ENCODE results near the gene CEP72. TPM values are rescaled to one million over a fixed set of nuclear protein-coding genes. Genes with fewer than 3 reads are reported as not detected.
A peak's percentile ranks its signal among the peaks of the same experiment; 100 is the strongest.

The CEP72 gene
- total RNA-seq, 1 donor from 2014 or later, result 7.0 TPM

- no peak overlapping the region for H3K27ac ChIP-seq (ENCODE audit: low read depth, low read length)
- no peak overlapping the region for H3K4me2 ChIP-seq (ENCODE audit: low read length)
- no peaks in the 10 kb centered on the region for H3K36me3 ChIP-seq (ENCODE audit: insufficient read depth, low read length)
- no peak overlapping the region for H3K27ac Mint-ChIP-seq (ENCODE audit: unreplicated experiment)
- H2AFZ ChIP-seq (ENCODE audit: low read depth, low read length), result no peak overlapping the region
- H3K79me2 ChIP-seq (ENCODE audit: insufficient read depth, low read length), result no peaks in the 10 kb centered on the region
- H3K36me3 Mint-ChIP-seq (ENCODE audit: low read depth, unreplicated experiment), result peaks cover 1% of the 10 kb centered on the region
- H3K9ac ChIP-seq (ENCODE audit: low read length), result no peak overlapping the region
- H3K4me3 Mint-ChIP-seq (ENCODE audit: unreplicated experiment), result no peak overlapping the region
- no peaks in the 10 kb centered on the region for H3K9me3 ChIP-seq (ENCODE audit: insufficient read depth, low read depth, low read length)
- no peak overlapping the region for H3K4me3 ChIP-seq (ENCODE audit: insufficient read depth, low read depth, low read length)
- H3K4me1 ChIP-seq (ENCODE audit: insufficient read depth, low read length), result no peaks in the 10 kb centered on the region
- H3K4me1 Mint-ChIP-seq (ENCODE audit: low read depth, unreplicated experiment), result no peaks in the 10 kb centered on the region
- H3K27me3 ChIP-seq (ENCODE audit: insufficient read depth, low read length), result peaks cover 14% of the 10 kb centered on the region
- peaks cover 16% of the 10 kb centered on the region for H3K9me3 Mint-ChIP-seq (ENCODE audit: unreplicated experiment)
- no peak for DNase-seq (ENCODE audit: low read depth)
- no peaks in the 10 kb centered on the region for H4K20me1 ChIP-seq (ENCODE audit: insufficient read depth, low read length)
- H3K27me3 Mint-ChIP-seq (ENCODE audit: low read depth, unreplicated experiment), result peaks cover 73% of the 10 kb centered on the region
- no peak for FAIRE-seq
- TF ChIP-seq CTCF (IDR thresholded peaks at IDR 0.05; ENCODE audit: insufficient read depth, low read depth, low read length), result no peak
- TF ChIP-seq EZH2 (IDR thresholded peaks at IDR 0.05; ENCODE audit: insufficient read depth, low read length), result no peak
These were observed 23.0 kb upstream of the CEP72 start for GRCh38 chr5:589173-589572.

GRCh38 chr5:589588-589987, 22.6 kb upstream of the CEP72 start:
- H3K36me3 Mint-ChIP-seq (ENCODE audit: low read depth, unreplicated experiment), result peaks cover 1% of the 10 kb centered on the region
- Histone ChIP-seq H3K27me3 (ENCODE audit: insufficient read depth, low read length) (peaks cover 16% of the 10 kb centered on the region), H3K4me3 (ENCODE audit: insufficient read depth, low read depth, low read length) (no peak overlapping the region), H2AFZ (ENCODE audit: low read depth, low read length) (no peak overlapping the region), H3K27ac (ENCODE audit: low read depth, low read length) (no peak overlapping the region), H4K20me1 (ENCODE audit: insufficient read depth, low read length) (no peaks in the 10 kb centered on the region), H3K79me2 (ENCODE audit: insufficient read depth, low read length) (no peaks in the 10 kb centered on the region), H3K4me2 (ENCODE audit: low read length) (no peak overlapping the region), H3K4me1 (ENCODE audit: insufficient read depth, low read length) (no peaks in the 10 kb centered on the region), H3K9me3 (ENCODE audit: insufficient read depth, low read depth, low read length) (no peaks in the 10 kb centered on the region), H3K36me3 (ENCODE audit: insufficient read depth, low read length) (no peaks in the 10 kb centered on the region), H3K9ac (ENCODE audit: low read length) (no peak overlapping the region)
- peaks cover 16% of the 10 kb centered on the region for H3K9me3 Mint-ChIP-seq (ENCODE audit: unreplicated experiment)
- H3K27ac Mint-ChIP-seq (ENCODE audit: unreplicated experiment), result no peak overlapping the region
- H3K27me3 Mint-ChIP-seq (ENCODE audit: low read depth, unreplicated experiment), result peaks cover 76% of the 10 kb centered on the region
- no peak for DNase-seq (ENCODE audit: low read depth)
- no peak for FAIRE-seq
- no peaks in the 10 kb centered on the region for H3K4me1 Mint-ChIP-seq (ENCODE audit: low read depth, unreplicated experiment)
- no peak overlapping the region for H3K4me3 Mint-ChIP-seq (ENCODE audit: unreplicated experiment)
- TF ChIP-seq CTCF (IDR thresholded peaks at IDR 0.05; ENCODE audit: insufficient read depth, low read depth, low read length) (no peak), EZH2 (IDR thresholded peaks at IDR 0.05; ENCODE audit: insufficient read depth, low read length) (no peak)

GRCh38 chr5:590346-590745, 21.8 kb upstream of the CEP72 start:
- H3K4me3 Mint-ChIP-seq (ENCODE audit: unreplicated experiment), result no peak overlapping the region
- no peak overlapping the region for H3K27ac ChIP-seq (ENCODE audit: low read depth, low read length)
- H3K27me3 ChIP-seq (ENCODE audit: insufficient read depth, low read length), result peaks cover 16% of the 10 kb centered on the region
- TF ChIP-seq EZH2 (IDR thresholded peaks at IDR 0.05; ENCODE audit: insufficient read depth, low read length) (no peak), CTCF (IDR thresholded peaks at IDR 0.05; ENCODE audit: insufficient read depth, low read depth, low read length) (no peak)
- H3K9me3 Mint-ChIP-seq (ENCODE audit: unreplicated experiment), result peaks cover 18% of the 10 kb centered on the region
- no peak overlapping the region for H3K4me2 ChIP-seq (ENCODE audit: low read length)
- no peak overlapping the region for H2AFZ ChIP-seq (ENCODE audit: low read depth, low read length)
- no peak for FAIRE-seq
- no peaks in the 10 kb centered on the region for H3K36me3 ChIP-seq (ENCODE audit: insufficient read depth, low read length)
- H3K79me2 ChIP-seq (ENCODE audit: insufficient read depth, low read length), result no peaks in the 10 kb centered on the region
- no peak overlapping the region for H3K27ac Mint-ChIP-seq (ENCODE audit: unreplicated experiment)
- DNase-seq (ENCODE audit: low read depth), result peak; percentile 14
- no peaks in the 10 kb centered on the region for H4K20me1 ChIP-seq (ENCODE audit: insufficient read depth, low read length)
- no peak overlapping the region for H3K4me3 ChIP-seq (ENCODE audit: insufficient read depth, low read depth, low read length)
- no peak overlapping the region for H3K9ac ChIP-seq (ENCODE audit: low read length)
- H3K9me3 ChIP-seq (ENCODE audit: insufficient read depth, low read depth, low read length), result no peaks in the 10 kb centered on the region
- no peaks in the 10 kb centered on the region for H3K4me1 Mint-ChIP-seq (ENCODE audit: low read depth, unreplicated experiment)
- H3K4me1 ChIP-seq (ENCODE audit: insufficient read depth, low read length), result no peaks in the 10 kb centered on the region
- peaks cover 80% of the 10 kb centered on the region for H3K27me3 Mint-ChIP-seq (ENCODE audit: low read depth, unreplicated experiment)
- peaks cover 6% of the 10 kb centered on the region for H3K36me3 Mint-ChIP-seq (ENCODE audit: low read depth, unreplicated experiment)

Measured in astrocyte (in vitro differentiated cells and primary cell).